Tracheal epithelial cell (primary cell): ENCODE results near the gene CDK5R1. TPM values are rescaled to one million over a fixed set of nuclear protein-coding genes. Genes with fewer than 3 reads are reported as not detected.

Experiments
- total RNA-seq: library from RNA; depleted of rRNA; stranded (reverse); fragments of >200 nt; gene quantifications from 2 replicates; pipeline ENCODE4 v1.2.1, GENCODE V29; 2014

Gene CDK5R1
- total RNA-seq = 2.3 and 11.8 TPM in 2 replicates

GRCh38 chr17:32486701-32487472, at the start of gene CDK5R1:
CDK5R1 (plus strand) TSS chr17:32486993; CDS start chr17:32487621, 628 bp downstream.

GRCh38 chr17:32444301-32445073, 42.3 kb upstream of the CDK5R1 start, which contains the start of gene PSMD11:
PSMD11 (plus strand) TSS chr17:32444510; CDS start chr17:32444524, 14 bp downstream.

Other genes with a start within 250 kb of the CDK5R1 start
- 0.48 TPM in 1 of 2 replicates, not detected in the other for gene RHBDL3, start 221.2 kb upstream of the CDK5R1 start, total RNA-seq
- 14.5 and 19.0 TPM in 2 replicates for gene C17orf75, start 144.8 kb upstream of the CDK5R1 start, total RNA-seq
- gene ZNF207, start 136.8 kb upstream of the CDK5R1 start, total RNA-seq = 75.4 and 75.5 TPM in 2 replicates
- gene PSMD11, start 42.5 kb upstream of the CDK5R1 start, total RNA-seq = 63.9 and 83.6 TPM in 2 replicates